Left ventricle myocardium inferior (tissue), 1 donor: Measurements from ENCODE around the gene ANKS4B. TPM values are rescaled to one million over a fixed set of nuclear protein-coding genes. Genes with fewer than 3 reads are reported as not detected.

Experiments
- DNase-seq: peaks from one replicate; pipeline ENCODE4 v3.0.0-alpha.2; 2020
- H3K27ac ChIP-seq: fragments of 200-600 bp; replicated peaks from 2 replicates; pipeline ENCODE4 v1.8.0; 2021
- H3K27me3 ChIP-seq: fragments of 200-600 bp; 2 replicates; pipeline ENCODE4 v1.8.0; 2021; ENCODE audit warnings: low read depth
- H3K36me3 ChIP-seq: fragments of 200-600 bp; 2 replicates; pipeline ENCODE4 v1.8.0; 2021
- H3K4me1 ChIP-seq: fragments of 200-600 bp; 2 replicates; pipeline ENCODE4 v1.8.0; 2021
- H3K4me3 ChIP-seq: fragments of 200-600 bp; 2 replicates; pipeline ENCODE4 v1.8.0; 2021; ENCODE audit warnings: mild to moderate bottlenecking, moderate library complexity
- H3K9me3 ChIP-seq: fragments of 200-600 bp; replicated peaks from 2 replicates; pipeline ENCODE4 v1.8.0; 2021
- CTCF ChIP-seq: fragments of 200-600 bp; IDR thresholded peaks from 2 replicates; pipeline ENCODE4 v1.8.0; 2021; ENCODE audit warnings: antibody characterized with exemption, mild to moderate bottlenecking, borderline replicate concordance
- intact Hi-C: fragments of 100-400 bp; cut with micrococcal nuclease; formaldehyde crosslinking; loops from one replicate; pipeline ENCODE4 v1.11.0; 2022
- total RNA-seq: library from RNA; stranded (reverse); fragmentation: NEBNext Ultra II Directional; extraction: Animal tissue kit (Norgen Biotek cat#: 25700); gene quantifications from one replicate; pipeline ENCODE4 v1.2.1, GENCODE V29; 2021
- donor health status: DM: no; HTN: yes; CAD: no; lungs with severe emphysema.

Gene ANKS4B
- total RNA-seq, 1 donor from 2014 or later: not detected

DNA sequence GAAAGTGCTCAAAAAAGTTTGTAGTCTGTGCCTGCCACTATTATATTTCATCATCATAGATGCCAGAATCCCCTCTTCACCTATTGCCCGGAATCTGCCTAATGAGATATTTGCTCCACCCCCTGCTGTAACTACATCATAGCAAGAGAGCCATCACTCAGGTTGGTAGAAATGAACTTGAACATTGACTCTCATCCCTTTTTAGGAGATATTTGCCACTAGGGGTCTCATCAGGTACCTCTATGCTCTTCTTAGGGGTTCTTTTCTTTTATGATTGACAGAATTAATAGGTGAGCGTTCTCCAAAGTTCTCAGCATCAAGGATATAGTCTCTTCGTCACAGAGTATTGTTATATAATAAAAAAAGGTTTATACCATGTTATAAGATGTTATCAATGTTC is 20.0 kb downstream of the ANKS4B start:
- peaks cover 3% of the 10 kb centered on the region for H3K27me3 ChIP-seq
- H3K4me3 ChIP-seq: no peak overlapping the region
- intact Hi-C loops: no loop called here
- H3K9me3 ChIP-seq: no peaks in the 10 kb centered on the region
- peaks cover 5% of the 10 kb centered on the region for H3K36me3 ChIP-seq
- no peak for TF ChIP-seq CTCF
- no peak for DNase-seq
- no peak overlapping the region for H3K27ac ChIP-seq
- H3K4me1 ChIP-seq: no peaks in the 10 kb centered on the region

DNA sequence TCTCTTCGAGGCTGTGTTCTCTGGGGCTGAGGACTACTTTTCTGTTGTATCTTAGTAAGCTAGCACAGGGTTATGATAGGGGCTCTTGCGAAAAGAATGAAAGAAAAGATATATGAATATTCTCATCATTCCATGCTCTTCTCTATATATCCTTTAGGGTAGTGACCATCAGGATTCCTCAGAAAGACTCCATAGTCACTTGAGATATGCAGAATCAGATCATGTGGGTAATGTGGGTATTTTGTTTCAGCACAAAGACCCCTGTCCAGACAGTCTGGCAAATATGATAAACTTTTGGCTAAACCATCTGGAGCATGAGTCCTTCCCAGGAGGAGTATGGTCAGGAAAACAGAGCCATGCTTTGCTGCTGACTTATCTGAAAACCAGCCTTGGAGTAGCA is 23.1 kb downstream of the ANKS4B start:
- H3K4me3 ChIP-seq: no peak overlapping the region
- peaks cover 11% of the 10 kb centered on the region for H3K4me1 ChIP-seq
- no peak for DNase-seq
- peaks cover 8% of the 10 kb centered on the region for H3K36me3 ChIP-seq
- no peak for TF ChIP-seq CTCF
- no peak overlapping the region for H3K27ac ChIP-seq
- H3K9me3 ChIP-seq: no peaks in the 10 kb centered on the region
- intact Hi-C loops: no loop called here
- peaks cover 3% of the 10 kb centered on the region for H3K27me3 ChIP-seq

GRCh38 chr16:21257284-21257683 is 23.8 kb downstream of the ANKS4B start:
- intact Hi-C loops: no loop called here
- TF ChIP-seq CTCF: no peak
- peaks cover 3% of the 10 kb centered on the region for H3K27me3 ChIP-seq
- H3K27ac ChIP-seq: no peak overlapping the region
- H3K9me3 ChIP-seq: no peaks in the 10 kb centered on the region
- peaks cover 8% of the 10 kb centered on the region for H3K36me3 ChIP-seq
- peaks cover 17% of the 10 kb centered on the region for H3K4me1 ChIP-seq
- DNase-seq: no peak
- no peak overlapping the region for H3K4me3 ChIP-seq

DNA sequence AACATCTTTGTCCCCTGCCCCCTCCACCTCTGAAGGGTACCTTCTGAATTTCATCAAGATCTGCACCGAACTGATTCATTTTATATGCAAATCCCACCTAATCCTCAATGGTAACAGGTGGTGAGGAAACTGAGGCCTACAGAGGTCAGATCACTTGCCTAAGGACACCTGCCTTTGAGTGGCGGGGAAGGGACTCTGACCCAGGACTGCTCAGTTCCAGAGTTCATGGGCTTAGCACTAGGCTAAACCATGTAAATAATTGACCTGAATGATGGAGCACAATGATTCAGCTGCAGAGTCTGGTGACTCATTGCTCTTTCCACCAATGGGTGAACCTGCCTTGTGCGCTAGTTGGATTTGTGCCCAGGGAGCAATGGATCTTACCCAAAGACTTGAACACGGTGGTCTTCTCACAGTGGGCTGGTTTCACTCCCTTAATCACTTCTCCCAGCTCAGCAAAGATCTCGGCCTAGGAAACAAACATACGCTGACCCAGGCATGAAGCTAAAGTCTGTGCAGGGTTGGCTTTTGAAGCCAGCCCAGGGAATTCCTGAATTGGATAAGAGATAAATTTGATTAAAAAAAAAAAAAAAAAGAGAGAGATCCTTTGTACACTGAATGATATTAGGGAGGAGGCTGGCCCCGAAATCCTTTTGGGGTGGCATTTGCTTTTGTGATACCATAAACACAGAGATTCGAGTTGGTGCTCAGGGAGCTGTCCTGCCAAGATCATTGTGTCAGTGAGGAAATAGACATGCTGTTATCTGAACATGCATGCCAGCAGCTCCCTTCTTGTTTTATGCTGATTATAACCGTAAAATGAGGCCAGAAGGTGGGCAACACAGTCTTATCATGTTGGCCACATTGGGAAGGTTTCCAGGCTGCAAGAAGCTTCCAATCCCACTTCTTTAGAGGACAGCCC is 27.6 kb downstream of the ANKS4B start:
- Histone ChIP-seq H3K4me3 (no peak overlapping the region), H3K36me3 (peaks cover 8% of the 10 kb centered on the region), H3K9me3 (no peaks in the 10 kb centered on the region), H3K27ac (peak overlapping the region; percentile 90), H3K27me3 (peaks cover 3% of the 10 kb centered on the region), H3K4me1 (peaks cover 53% of the 10 kb centered on the region)
- TF ChIP-seq CTCF: no peak
- intact Hi-C loops: no loop called here
- no peak for DNase-seq

DNA sequence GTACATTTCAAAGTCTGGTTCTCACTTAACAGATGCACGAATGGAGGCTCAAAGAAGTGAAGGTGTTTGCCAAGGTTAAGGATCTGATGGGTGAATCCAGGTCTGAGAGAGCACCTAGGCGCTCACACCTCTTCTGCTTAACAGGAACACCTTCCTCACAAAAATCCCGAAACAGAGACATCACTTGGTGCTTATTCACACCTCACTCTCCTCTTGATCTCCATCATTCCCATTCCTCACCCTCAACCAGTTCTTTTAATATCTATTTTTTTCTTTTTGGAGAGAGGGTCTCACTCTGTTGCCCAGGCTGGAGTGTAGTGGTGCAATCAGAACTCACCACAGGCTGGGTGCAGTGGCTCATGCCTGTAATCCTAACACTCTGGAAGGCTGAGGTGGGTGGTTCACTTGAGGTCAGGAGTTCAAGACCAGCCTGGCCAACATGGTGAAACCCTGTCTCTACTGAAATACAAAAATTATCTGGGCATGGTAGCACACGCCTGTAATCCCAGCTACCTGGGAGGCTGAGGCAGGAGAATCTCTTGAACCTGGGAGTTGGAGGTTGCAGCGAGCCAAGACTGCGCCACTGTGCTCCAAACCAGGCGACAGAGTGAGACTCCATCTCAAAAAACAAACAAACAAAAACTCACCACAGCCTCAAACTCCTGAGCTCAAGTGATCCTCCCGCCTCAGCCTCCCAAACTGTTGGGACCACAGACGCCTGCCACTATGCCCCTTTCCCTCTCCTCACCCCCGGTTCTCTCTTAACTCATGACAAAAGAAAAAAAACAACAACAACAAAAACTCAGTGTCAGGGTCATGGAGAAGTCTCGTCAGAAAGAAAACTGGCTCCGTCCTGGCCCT is 29.5 kb downstream of the ANKS4B start:
- Histone ChIP-seq H3K4me3 (no peak overlapping the region), H3K4me1 (peaks cover 69% of the 10 kb centered on the region), H3K9me3 (no peaks in the 10 kb centered on the region), H3K27me3 (no peaks in the 10 kb centered on the region), H3K27ac (peak overlapping the region; percentile 90), H3K36me3 (peaks cover 20% of the 10 kb centered on the region)
- intact Hi-C loops: no loop called here
- DNase-seq: no peak
- no peak for TF ChIP-seq CTCF
